Liver (tissue), 9 donors: ENCODE results near the gene SMPD1. TPM values are rescaled to one million over a fixed set of nuclear protein-coding genes. Genes with fewer than 3 reads are reported as not detected.

Experiments
- DNase-seq: peaks from one replicate; pipeline ENCODE4 v3.0.0-alpha.2; 2017; ENCODE audit warnings: low spot score
- H3K27ac ChIP-seq, 2 donors: one replicate each; pipeline ENCODE4 v1.7.0; 2013; ENCODE audit warnings: inconsistent platforms in 2 of 2, low read length in 2 of 2, control low read depth in 1 of 2, low read depth in 1 of 2, mild to moderate bottlenecking in 1 of 2
- H3K27me3 ChIP-seq, 4 donors: one replicate each; pipeline versions ENCODE4 v1.6.1 to v1.7.0; 2013; ENCODE audit warnings: low read length in 3 of 4, inconsistent platforms in 1 of 4, mild to moderate bottlenecking in 1 of 4, moderate library complexity in 1 of 4; ENCODE audit not compliant: control insufficient read depth in 4 of 4, insufficient read depth in 4 of 4
- H3K36me3 ChIP-seq, 4 donors: one replicate each; pipeline versions ENCODE4 v1.6.1 to v1.7.0; 2013; ENCODE audit warnings: low read length in 3 of 4, mild to moderate bottlenecking in 3 of 4, low read depth in 1 of 4, moderate library complexity in 1 of 4; ENCODE audit not compliant: control insufficient read depth in 4 of 4, insufficient read depth in 3 of 4
- H3K4me1 ChIP-seq, 4 donors: one replicate each; pipeline versions ENCODE4 v1.6.1 to v1.7.0; 2013; ENCODE audit warnings: low read length in 3 of 4, mild to moderate bottlenecking in 3 of 4, moderate library complexity in 1 of 4; ENCODE audit not compliant: control insufficient read depth in 4 of 4, insufficient read depth in 4 of 4
- H3K4me3 ChIP-seq, 3 donors: one replicate each; pipeline versions ENCODE4 v1.6.1 to v1.7.0; 2013; ENCODE audit warnings: low read length in 3 of 3, control low read depth in 1 of 3, low read depth in 1 of 3, mild to moderate bottlenecking in 1 of 3
- H3K9ac ChIP-seq, 2 donors: one replicate each; pipeline ENCODE4 v1.7.0; 2013; ENCODE audit warnings: low read length in 2 of 2, mild to moderate bottlenecking in 2 of 2, moderate library complexity in 2 of 2, control low read depth in 1 of 2, low read depth in 1 of 2
- H3K9me3 ChIP-seq, 4 donors: one replicate each; pipeline versions ENCODE4 v1.6.1 to v1.7.0; 2013; ENCODE audit warnings: low read length in 3 of 4; ENCODE audit not compliant: control insufficient read depth in 4 of 4
- ATF3 ChIP-seq: IDR thresholded peaks from 2 replicates; pipeline ENCODE4 v1.6.1; 2016; ENCODE audit warnings: antibody characterized with exemption
- EGR1 ChIP-seq, 2 donors: IDR thresholded peaks; 2 replicates each; pipeline ENCODE4 v1.6.1; 2016 to 2018; ENCODE audit warnings: antibody characterized with exemption in 2 of 2, low read depth in 2 of 2
- FOXA2 ChIP-seq: IDR thresholded peaks from 2 replicates; pipeline ENCODE4 v1.6.1; 2016; ENCODE audit warnings: antibody characterized with exemption
- HNF4A ChIP-seq, 2 donors: conservative IDR thresholded peaks; 2 replicates each; pipeline ENCODE4 v1.6.1; 2016; ENCODE audit warnings: antibody characterized with exemption in 2 of 2, mild to moderate bottlenecking in 2 of 2
- HNF4G ChIP-seq: IDR thresholded peaks from 2 replicates; pipeline ENCODE4 v1.6.1; 2016; ENCODE audit warnings: antibody characterized with exemption
- JUND ChIP-seq, 2 donors: IDR thresholded peaks; 2 replicates each; pipeline ENCODE4 v1.6.1; 2016; ENCODE audit warnings: antibody characterized with exemption in 2 of 2
- RAD21 ChIP-seq, 2 donors: IDR thresholded peaks; 2 replicates each; pipeline ENCODE4 v1.6.1; 2016; ENCODE audit warnings: antibody characterized with exemption in 2 of 2, mild to moderate bottlenecking in 2 of 2
- REST ChIP-seq: IDR thresholded peaks from 2 replicates; pipeline ENCODE4 v1.6.1; 2016; ENCODE audit warnings: antibody characterized with exemption, mild to moderate bottlenecking
- RXRA ChIP-seq, 2 donors: IDR thresholded peaks; 2 replicates each; pipeline ENCODE4 v1.6.1; 2017 to 2018; ENCODE audit warnings: antibody characterized with exemption in 2 of 2, mild to moderate bottlenecking in 1 of 2
- TAF1 ChIP-seq: conservative IDR thresholded peaks from 2 replicates; pipeline ENCODE4 v1.6.1; 2016; ENCODE audit warnings: antibody characterized with exemption, mild to moderate bottlenecking
- YY1 ChIP-seq: IDR thresholded peaks from 2 replicates; pipeline ENCODE4 v1.6.1; 2016; ENCODE audit warnings: antibody characterized with exemption, mild to moderate bottlenecking
- ZBTB33 ChIP-seq: IDR thresholded peaks from 2 replicates; pipeline ENCODE4 v1.6.1; 2016; ENCODE audit warnings: antibody characterized with exemption
- WGBS: extraction: QIAGEN DNeasy Blood & Tissue Kit; methylation state at CpG from one replicate; pipeline ENCODE4 v1.1.7; 2013; 5-methylcytosine and 5-hydroxymethylcytosine counted together
- polyA plus RNA-seq, 2 donors: library from polyadenylated mRNA; stranded (reverse) in 1 of 2; unstranded in 1 of 2; fragments of 200-250 nt in 1 of 2; fragments of >200 nt in 1 of 2; fragmentation: Nextera tagmentation in 1 of 2; extraction: Ambion mirVana in 1 of 2; gene quantifications; one replicate each; pipeline versions ENCODE4 v1.2.1 to v1.2.3, GENCODE V29; 2013 to 2015
- total RNA-seq, 2 donors: library from RNA; depleted of rRNA; stranded (reverse); fragments of >200 nt; gene quantifications; one replicate each; pipeline ENCODE4 v1.2.3, GENCODE V29; 2014
- donor health status: healthy.
- donor health status: healthy.
- donor health status: healthy.
- donor health status: healthy.
- donor health status: healthy.

Gene SMPD1
- total and polyA plus RNA-seq, 4 donors, result 15.4 to 91.6 (median 45.4) TPM

- Histone ChIP-seq H3K9ac (no peak overlapping the region), H3K9me3 (no peaks in the 10 kb centered on the region), H3K27ac (no peak overlapping the region)
Measured at GRCh38 chr11:6356503-6357055, 33.7 kb upstream of the SMPD1 start.

GRCh38 chr11:6357222-6357621 lies 33.1 kb upstream of the SMPD1 start:
- DNase-seq, result no peak
- Histone ChIP-seq H3K9me3 (no peaks in the 10 kb centered on the region), H3K4me1 (peaks cover 6 to 21% (median 18%) of the 10 kb centered on the region in 4 donors), H3K9ac (no peak overlapping the region), H3K4me3 (no peak overlapping the region), H3K36me3 (no peaks in the 10 kb centered on the region), H3K27me3 (no peaks in the 10 kb centered on the region), H3K27ac (no peak overlapping the region)
- 74% methylated on average over 9 of the region's 9 CpGs for WGBS
- no peak for TF ChIP-seq ZBTB33
- no peak for TF ChIP-seq TAF1
- no peak for TF ChIP-seq HNF4A (conservative IDR thresholded peaks at IDR 0.05)
- no peak for TF ChIP-seq HNF4G
- TF ChIP-seq RXRA (IDR thresholded peaks at IDR 0.05), result no peak
- no peak for TF ChIP-seq JUND (IDR thresholded peaks at IDR 0.05)
- TF ChIP-seq ATF3, result no peak
- no peak for TF ChIP-seq RAD21 (IDR thresholded peaks at IDR 0.05)

More at GRCh38 chr11:6356503-6357055, 33.7 kb upstream of the SMPD1 start:
- Histone ChIP-seq H3K36me3 (no peaks in the 10 kb centered on the region), H3K4me3 (no peak overlapping the region), H3K4me1 (peaks cover 6 to 21% (median 18%) of the 10 kb centered on the region in 4 donors), H3K27me3 (no peaks in the 10 kb centered on the region)
- WGBS, result 35% methylated on average over 4 of the region's 4 CpGs
- DNase-seq, result no peak
- TF ChIP-seq TAF1, result no peak
- TF ChIP-seq EGR1 (IDR thresholded peaks at IDR 0.05; ENCODE audit: low read depth in 2 of 2), result no peak
- no peak for TF ChIP-seq YY1
- TF ChIP-seq JUND (IDR thresholded peaks at IDR 0.05), result no peak
- TF ChIP-seq ATF3, result no peak
- TF ChIP-seq HNF4G, result no peak
- TF ChIP-seq FOXA2, result no peak
- TF ChIP-seq HNF4A (conservative IDR thresholded peaks at IDR 0.05), result no peak
- no peak for TF ChIP-seq ZBTB33
- no peak for TF ChIP-seq REST
- TF ChIP-seq RXRA (IDR thresholded peaks at IDR 0.05), result no peak
- no peak for TF ChIP-seq RAD21 (IDR thresholded peaks at IDR 0.05)
